ENCODE data around the gene BRIP1.

The BRIP1 gene

DNA sequence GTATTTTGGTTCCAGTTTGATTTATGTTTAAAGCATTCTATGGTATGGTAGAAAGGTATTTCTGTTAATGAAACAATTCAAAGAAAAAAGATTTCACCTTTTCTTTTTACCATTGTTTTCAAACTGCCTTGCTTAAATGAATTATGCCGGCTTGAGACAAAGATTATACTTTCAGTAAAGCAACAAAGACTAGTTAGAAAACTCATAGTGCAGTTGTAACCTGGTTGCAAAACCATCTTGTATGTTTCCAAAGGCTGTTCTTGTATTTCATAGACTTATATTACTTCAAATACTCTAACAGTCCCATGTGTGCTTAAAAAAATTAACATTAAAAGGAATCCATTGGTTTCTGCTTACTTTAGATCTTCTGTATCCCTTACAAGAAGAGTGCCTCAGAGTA is 153.8 kb downstream of the BRIP1 start:
- H3K4me3 ChIP-seq (ENCODE audit: low read length): no peak overlapping the region
- no peak for DNase-seq (ENCODE audit: low read depth)
- TF ChIP-seq, protein P1, sequence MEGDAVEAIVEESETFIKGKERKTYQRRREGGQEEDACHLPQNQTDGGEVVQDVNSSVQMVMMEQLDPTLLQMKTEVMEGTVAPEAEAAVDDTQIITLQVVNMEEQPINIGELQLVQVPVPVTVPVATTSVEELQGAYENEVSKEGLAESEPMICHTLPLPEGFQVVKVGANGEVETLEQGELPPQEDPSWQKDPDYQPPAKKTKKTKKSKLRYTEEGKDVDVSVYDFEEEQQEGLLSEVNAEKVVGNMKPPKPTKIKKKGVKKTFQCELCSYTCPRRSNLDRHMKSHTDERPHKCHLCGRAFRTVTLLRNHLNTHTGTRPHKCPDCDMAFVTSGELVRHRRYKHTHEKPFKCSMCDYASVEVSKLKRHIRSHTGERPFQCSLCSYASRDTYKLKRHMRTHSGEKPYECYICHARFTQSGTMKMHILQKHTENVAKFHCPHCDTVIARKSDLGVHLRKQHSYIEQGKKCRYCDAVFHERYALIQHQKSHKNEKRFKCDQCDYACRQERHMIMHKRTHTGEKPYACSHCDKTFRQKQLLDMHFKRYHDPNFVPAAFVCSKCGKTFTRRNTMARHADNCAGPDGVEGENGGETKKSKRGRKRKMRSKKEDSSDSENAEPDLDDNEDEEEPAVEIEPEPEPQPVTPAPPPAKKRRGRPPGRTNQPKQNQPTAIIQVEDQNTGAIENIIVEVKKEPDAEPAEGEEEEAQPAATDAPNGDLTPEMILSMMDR (IDR thresholded peaks at IDR 0.05; ENCODE audit: insufficient read depth, low read depth, low read length, missing control alignments): no peak

DNA sequence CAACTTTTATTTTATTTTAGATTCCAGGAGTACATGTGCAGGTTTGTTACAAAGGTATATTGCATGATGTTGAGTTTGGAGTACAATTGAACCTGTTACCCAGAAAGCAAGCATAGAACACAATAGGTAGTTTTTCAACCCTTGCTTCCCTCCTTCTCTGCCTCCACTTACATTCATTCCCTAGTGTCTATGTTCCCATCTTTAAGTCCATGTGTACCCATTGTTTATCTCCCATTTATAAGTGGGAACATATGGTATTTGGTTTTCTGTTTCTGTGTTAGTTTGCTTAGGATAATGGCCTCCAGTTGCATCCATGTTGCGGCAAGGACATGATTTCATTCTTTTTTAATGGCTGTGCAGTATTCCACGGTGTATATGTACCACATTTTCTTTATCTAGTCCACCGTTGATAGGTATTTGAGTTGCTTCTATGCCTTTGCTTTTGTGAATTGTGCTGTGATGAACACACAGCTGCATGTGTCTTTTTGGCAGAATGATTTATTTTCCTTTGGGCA is 158.3 kb downstream of the BRIP1 start:
- H3K4me3 ChIP-seq (ENCODE audit: low read length): no peak overlapping the region
- no peak for DNase-seq (ENCODE audit: low read depth)
- TF ChIP-seq, protein P1 (IDR thresholded peaks at IDR 0.05; ENCODE audit: insufficient read depth, low read depth, low read length, missing control alignments): no peak

DNA sequence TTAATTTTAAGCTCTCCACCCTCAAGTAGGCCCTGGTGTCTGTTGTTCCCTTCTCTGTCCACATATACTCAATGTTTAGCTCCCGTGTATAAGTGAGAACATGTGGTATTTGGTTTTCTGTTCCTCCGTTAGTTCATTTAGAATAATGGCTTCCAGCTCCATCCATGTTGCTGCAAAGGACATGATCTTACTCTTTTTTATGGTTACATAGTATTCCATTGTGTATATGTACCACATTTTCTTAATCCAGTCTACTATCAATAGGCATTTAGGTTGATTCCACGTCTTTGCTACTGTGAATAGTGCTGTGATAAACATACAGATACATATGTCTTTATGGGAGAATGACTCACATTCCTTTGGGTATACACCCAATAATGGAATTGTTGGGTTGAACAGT is 160.9 kb downstream of the BRIP1 start:
- DNase-seq (ENCODE audit: low read depth): no peak
- TF ChIP-seq, protein P1 (IDR thresholded peaks at IDR 0.05; ENCODE audit: insufficient read depth, low read depth, low read length, missing control alignments): no peak
- no peak overlapping the region for H3K4me3 ChIP-seq (ENCODE audit: low read length)

- no peak for DNase-seq (ENCODE audit: low read depth)
- TF ChIP-seq, protein P1 (IDR thresholded peaks at IDR 0.05; ENCODE audit: insufficient read depth, low read depth, low read length, missing control alignments): no peak
- H3K4me3 ChIP-seq (ENCODE audit: low read length): no peak overlapping the region
These were observed 161.3 kb downstream of the BRIP1 start for GRCh38 chr17:61701978-61702377.

- DNase-seq (ENCODE audit: low read depth): no peak
- TF ChIP-seq, protein P1 (IDR thresholded peaks at IDR 0.05; ENCODE audit: insufficient read depth, low read depth, low read length, missing control alignments): no peak
- no peak overlapping the region for H3K4me3 ChIP-seq (ENCODE audit: low read length)
These were observed 162.0 kb downstream of the BRIP1 start for GRCh38 chr17:61701334-61701733.

GRCh38 chr17:61700252-61700651 is 163.1 kb downstream of the BRIP1 start:
- TF ChIP-seq, protein P1 (IDR thresholded peaks at IDR 0.05; ENCODE audit: insufficient read depth, low read depth, low read length, missing control alignments): no peak
- no peak for DNase-seq (ENCODE audit: low read depth)
- no peak overlapping the region for H3K4me3 ChIP-seq (ENCODE audit: low read length)

DNA sequence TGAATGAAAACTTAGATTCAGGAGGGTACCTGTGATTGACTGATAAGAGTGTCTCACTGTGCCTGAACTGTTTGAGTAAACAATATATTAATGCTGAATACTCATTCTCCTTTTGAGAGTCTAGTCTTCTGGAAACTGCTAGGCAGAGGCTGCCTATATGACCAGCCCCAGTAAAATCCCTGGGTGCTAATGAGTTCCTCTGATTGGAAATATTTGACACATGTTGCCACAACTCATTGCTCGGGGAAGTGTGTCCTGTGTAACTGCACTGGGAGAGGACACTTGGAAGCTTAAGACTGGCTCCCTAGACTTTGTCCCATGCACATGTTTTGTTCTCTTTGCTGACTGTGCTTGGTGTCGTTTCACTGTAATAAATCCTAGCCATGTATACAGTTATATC is 163.6 kb downstream of the BRIP1 start:
- no peak for DNase-seq (ENCODE audit: low read depth)
- TF ChIP-seq, protein P1 (IDR thresholded peaks at IDR 0.05; ENCODE audit: insufficient read depth, low read depth, low read length, missing control alignments): no peak
- no peak overlapping the region for H3K4me3 ChIP-seq (ENCODE audit: low read length)

Data from epithelial cell of esophagus (primary cell).